GM18909 (cell line): ENCODE results near the gene LIG4.

ENCODE experiments used
- ATAC-seq: cut with Tn5 transposase; IDR thresholded peaks from one replicate; pipeline ENCODE4 v1.9.1; 2021; ENCODE audit warnings: mild to moderate bottlenecking; ENCODE audit not compliant: unreplicated experiment, poor library complexity

Gene LIG4

DNA sequence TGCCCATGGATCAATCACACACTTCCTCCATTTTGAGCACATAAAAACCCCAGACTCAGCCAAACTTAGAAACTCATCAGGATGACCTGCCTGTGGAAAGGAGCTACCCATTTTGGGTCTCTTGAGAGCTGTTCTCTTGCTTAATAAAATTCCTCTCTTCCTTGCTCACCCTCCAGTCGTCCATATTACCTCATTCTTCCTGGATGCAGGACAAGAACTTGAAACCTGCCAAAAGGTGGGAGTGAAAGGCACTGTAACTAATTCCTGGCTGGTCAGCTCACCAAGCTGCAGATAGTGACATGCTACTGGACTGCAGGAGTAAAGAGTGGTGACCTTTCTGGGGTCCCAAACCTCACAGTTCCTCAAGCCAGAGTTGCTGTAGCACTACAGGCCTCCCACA is 20.2 kb downstream of the LIG4 start:
- no peak for ATAC-seq

DNA sequence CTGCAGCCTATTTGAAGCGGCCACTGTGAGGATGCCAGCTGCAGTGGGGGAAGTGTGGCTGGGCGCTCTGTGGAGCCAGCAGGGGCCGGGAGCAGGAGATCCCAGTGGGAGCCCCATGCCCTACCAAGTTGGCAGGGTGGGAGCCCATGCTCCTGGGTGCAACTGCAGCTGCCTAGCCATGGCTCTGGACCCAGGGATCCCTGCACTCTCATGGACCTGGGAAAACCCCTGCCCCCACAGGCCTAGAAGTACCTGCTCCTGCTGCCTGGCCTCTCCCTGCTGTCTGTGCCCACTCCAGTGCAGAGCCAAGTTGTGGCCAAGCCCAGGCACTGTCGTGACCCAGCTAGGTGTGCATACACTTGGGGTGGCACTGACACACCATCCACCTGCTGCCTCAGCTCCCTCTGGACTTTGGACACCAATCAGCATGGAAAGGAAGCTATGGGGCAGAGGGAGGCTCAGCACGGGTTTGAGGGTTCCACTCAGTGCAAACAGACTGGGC is 20.9 kb downstream of the LIG4 start:
- no peak for ATAC-seq

DNA sequence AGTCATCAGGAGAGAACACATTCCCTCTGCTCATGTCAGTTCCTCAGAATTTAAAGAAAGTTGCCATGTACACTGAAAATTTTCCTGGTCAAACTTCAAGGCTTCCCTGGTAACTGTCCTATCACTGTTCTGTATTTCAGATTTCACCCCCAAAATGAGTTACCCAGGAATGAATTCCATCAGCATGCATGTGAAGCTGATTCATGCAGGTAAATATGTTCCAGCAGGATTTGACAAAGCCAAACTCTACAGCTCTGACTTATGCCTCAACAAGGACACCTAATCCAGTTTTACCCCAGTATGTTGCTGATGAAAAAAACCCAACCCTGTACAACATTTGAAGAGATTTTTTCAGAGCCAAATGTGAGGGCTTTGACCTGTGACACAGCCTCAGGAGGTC is 21.5 kb downstream of the LIG4 start:
- ATAC-seq, result no peak

DNA sequence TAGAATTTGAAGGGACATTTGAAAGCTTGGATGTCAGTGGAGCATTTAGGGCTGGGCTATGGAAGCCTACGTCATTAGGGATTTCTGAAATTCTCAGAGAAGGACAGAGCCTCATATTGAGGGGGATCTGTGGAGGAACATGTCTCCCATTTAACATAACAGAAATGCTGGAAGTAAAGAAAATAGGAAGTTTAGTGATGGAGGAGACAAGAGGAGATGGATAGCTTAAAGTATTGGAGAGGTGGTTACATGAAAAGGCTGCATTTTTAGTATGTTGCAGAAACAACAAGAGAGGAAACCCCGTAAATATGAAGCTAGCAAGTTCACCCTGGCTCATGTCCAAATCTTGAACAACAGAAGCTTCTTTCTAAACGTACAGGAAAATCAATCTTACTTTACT is 24.4 kb downstream of the LIG4 start:
- ATAC-seq, result no peak

DNA sequence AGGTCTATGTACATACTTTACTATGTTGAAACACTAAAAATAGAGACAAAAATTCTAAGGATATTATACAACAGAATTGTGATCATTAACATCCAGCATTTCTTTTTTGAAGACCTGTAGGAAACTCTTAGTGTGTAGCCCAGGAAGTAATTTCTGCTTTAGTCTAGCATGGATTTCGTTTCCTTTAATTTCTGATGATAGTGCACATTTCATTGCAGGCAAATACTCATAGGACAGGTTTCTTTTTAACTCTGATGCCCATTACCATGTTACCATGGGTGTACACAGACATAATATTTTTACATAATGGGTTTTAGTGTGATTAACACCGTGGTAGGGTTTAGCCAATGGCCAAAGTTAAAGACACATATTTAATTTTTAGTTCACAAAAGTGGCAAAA is 27.1 kb downstream of the LIG4 start:
- no peak for ATAC-seq

DNA sequence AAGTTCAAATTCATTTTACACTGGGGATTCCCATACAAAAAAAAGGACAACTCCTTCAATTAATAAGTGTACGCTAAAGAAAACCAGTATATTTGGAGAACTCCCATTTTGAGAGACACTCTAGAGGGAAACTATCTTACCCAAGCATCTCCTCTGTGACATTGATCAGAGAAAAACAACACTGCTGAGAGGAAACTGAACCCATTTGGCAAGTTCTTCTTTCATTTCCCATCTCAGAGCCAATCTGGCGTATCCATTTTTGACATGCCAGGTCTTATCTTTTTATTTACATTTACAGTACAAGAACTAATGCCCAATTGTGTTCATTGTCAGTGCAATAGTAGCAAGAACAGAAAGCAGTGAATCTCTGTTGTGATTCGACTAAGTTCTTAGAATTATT is 30.1 kb downstream of the LIG4 start:
- ATAC-seq, result no peak

DNA sequence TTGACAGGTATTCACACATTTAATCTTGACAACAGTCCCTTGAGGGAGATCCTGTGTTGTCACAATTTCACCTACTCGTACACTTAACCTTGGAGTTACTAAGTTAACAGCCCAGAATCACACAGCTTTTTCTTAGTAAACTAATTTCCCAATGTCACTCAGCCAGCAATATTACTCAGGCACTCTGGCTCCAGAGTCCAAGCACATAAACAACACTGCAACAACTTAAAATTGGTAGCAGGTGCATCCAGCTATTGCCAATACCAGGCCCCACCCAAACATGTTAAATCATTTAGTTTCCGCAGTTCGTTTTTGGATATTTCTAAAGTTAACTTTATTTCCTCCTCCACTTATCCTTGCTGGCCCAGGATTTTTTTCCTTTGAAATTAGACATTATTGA is 32.7 kb downstream of the LIG4 start:
- no peak for ATAC-seq

DNA sequence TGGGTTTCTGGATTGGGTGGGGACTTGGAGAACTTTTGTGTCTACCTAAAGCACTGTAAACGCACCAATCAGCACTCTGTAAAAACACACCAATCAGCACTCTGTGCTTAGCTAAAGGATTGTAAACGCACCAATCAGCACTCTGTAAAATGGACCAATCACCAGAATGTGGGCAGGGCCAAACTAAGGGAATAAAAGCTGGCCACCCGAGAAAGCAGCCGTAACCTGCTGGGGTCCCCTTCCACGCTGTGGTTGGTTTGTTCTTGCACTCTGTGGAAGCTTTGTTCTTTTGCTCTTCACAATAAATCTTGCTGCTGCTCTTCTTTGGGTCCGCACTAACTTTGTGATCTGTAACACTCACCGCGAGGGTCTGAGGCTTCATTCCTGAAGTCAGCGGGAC is 37.3 kb downstream of the LIG4 start:
- no peak for ATAC-seq

DNA sequence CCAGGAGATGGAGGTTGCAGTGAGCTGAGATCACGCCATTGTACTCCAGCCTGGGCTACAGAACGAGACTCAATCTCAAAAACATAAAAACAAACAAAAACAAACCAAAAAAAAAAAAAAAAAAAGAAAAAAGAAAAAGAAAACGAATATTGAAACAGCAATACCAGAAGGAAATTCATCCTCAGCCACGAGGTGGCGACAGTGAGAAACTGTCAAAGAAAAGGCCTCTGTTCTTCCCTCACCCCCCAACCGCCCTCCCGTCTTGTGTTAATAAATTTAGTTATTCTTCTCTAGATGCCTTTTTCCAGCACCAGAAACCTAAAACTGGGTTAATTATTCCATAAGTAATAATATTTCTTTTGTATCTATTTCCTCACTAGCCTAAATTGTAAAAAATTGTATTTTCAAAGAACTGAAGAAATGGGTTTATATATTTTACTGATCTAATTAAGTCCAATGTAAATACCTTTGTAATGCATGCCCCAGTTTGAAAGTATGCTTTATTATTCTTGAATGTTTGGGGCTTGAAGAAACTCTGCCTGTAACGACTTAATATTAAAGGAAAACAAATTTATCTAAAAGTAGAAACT is 38.6 kb downstream of the LIG4 start:
- no peak for ATAC-seq

DNA sequence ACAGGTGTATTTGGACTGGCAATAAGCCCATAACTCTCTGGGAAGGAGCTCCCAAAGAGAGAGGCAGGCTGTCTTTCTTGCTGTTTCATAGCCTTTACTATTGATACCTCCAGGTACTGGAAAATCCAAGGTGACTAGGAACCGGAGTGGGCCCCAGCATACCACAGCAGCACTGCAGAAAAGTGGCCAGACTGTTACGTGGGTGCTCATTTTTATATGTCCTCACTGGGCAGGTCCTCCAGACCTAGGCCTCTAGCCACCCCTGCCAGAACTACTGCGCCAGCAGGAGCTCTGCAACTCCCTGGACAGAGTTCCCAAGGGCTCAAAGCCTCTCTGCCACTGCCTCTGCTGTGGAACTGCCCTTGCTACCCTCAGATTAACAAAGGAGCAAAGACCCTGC is 46.4 kb downstream of the LIG4 start:
- no peak for ATAC-seq

DNA sequence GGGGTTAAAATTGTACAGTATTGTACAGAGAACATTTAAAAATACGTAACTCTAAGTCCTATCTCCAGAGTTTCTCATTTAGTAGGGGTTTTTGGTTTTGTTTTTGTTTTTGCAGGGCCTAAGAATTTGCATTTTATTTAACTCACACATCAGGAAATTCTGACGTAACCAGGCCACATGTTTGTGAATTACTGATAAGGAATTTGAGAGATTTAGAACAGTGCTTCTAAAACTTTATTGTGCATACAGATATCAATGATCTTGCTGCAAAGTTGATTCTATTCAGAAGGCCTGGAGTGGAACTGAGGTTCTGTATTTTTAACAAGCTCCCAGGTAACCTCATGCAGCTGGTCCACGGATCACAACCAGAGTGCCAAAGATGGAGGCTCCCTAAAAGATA is 49.3 kb downstream of the LIG4 start:
- no peak for ATAC-seq

DNA sequence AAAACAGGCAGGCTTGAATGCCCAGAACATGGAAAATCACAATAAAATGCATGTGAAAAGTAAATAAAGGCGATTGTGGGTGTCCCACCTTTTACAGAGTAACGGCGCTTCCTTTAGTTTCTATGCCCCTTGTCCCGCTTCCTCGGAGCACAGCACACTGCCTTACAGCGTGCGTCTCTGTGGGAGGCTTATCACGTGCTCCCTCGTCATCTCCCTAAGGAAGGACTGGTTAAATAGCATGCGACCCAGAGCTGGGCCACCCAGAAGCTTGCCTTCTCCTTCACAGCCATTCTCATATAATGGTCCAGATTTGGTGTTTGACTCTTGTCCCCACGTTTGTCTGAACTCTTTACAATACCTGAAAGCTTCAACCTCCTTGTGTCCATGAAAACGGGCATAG is 56.6 kb downstream of the LIG4 start:
- ATAC-seq, result no peak
